GM18909 (cell line): ENCODE data around the gene GLE1.
"Not testable (repeated sequence)": the region's sequence is repeated elsewhere in the genome, so short reads cannot be mapped to it uniquely, and the experiment has no call there.

Experiments
- ATAC-seq: cut with Tn5 transposase; IDR thresholded peaks from one replicate; pipeline ENCODE4 v1.9.1; 2021; ENCODE audit warnings: mild to moderate bottlenecking; ENCODE audit not compliant: unreplicated experiment, poor library complexity

GLE1 gene

DNA sequence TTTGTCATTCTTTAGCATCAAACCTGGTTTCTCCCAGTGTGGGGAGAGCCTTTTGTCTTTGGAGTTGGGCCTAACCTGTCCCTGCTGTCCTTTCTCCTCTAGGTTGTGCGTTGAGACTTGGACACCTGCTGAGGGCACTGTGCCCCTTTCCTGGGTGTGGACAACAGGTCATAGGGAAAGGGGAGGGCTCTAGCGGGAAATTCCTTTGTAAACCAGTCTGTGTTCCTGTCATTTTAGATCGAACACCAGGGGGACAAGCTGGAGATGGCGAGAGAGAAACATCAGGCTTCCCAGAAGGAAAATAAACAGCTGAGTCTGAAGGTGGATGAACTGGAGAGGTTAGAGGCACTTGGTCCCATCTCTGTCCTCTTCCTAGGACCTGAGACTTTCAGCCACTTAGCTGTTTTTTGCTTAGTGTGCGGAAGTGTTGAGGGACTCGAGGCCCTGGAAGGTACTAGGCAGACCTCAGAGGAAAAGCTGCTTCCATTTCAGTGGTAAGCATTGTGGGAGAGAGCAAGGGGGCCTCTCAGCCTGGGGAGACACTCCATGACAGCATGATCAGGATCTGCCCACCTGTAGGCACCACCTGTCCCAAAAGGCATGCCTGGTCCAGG is 8.6 kb upstream of the GLE1 start:
- ATAC-seq: no peak

DNA sequence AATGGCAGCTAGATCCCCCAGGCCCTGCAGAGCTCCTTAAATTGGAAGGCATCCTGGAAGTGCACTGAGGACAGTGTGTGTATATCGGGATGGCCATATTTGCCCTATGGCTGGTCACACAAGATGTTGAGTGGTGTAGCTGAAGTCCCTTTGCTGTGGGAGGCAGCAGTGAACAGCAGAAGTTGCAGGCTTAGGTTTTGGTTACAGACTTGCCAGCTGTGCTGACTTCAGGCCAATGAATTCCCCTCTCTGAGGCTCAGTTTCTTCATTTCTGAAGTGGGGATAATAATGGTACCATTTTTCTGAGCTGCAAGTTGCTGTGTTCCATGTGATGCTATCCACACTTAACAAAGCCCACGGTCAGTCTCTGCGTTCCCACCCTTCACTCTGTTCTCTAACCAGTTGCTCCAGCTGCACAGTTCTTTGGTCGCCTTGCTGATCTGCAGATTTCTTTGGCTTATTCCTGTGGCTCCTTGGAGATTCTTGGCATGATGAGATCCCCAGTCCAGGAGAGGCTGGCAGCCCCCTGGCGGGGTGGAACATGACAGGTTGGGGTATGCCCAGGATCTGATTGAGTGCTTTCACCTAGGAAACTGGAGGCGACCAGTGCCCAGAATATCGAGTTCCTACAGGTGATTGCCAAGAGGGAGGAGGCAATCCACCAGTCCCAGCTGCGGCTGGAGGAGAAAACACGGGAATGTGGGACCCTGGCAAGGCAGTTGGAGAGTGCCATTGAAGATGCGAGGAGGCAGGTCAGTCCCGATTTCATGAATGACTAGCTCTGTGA is 6.5 kb upstream of the GLE1 start:
- ATAC-seq: no peak

DNA sequence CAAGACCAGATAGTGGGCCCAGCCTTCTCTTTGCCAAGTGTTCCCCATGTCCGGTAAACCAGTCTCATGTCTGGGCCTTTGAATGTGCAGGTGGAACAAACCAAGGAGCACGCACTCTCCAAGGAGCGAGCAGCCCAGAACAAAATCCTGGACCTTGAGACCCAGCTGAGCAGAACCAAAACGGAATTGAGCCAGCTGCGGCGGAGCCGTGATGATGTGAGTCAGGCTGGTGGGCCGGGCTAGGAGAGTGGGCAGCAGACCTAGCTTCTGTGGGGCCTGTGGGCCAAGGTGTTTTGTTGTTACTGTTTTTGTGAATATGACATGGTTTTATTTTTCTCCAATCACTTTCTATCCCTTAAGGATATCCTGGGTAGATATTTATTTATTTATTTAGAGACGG is 5.6 kb upstream of the GLE1 start:
- ATAC-seq: no peak

DNA sequence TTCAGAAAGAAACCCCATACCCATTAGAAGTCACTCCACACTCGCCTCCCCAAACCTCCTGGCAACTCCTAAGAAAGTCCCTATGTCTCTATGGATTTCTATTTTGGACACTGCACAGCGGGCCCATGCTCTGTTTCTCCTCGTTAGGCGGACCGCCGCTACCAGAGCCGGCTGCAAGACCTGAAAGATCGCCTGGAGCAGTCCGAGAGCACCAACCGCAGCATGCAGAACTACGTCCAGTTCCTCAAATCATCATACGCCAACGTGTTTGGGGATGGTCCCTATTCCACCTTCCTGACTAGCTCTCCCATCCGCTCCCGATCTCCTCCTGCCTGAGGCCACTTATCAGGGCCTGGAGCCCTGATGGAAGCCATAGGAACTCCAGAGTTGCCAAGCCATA is 4.6 kb upstream of the GLE1 start:
- no peak for ATAC-seq

DNA sequence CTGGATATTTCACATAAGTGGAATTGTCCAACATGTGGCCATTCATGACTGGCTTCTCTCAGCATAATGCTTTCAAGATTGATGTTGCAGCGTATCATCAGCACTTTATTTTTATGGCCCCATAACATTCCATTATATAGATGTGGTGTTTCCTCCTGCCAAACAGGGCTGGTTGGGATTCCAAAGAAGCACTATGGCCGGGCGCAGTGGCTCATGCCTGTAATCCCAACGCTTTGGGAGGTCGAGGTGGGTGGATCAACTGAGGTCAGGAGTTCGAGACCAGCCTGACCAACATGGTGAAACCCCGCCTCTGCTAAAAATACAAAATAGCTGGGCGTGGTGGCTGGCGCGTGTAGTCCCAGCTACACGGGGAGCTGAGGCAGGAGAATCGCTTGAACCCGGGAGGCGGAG is 1.1 kb upstream of the GLE1 start:
- ATAC-seq: not testable (repeated sequence)

DNA sequence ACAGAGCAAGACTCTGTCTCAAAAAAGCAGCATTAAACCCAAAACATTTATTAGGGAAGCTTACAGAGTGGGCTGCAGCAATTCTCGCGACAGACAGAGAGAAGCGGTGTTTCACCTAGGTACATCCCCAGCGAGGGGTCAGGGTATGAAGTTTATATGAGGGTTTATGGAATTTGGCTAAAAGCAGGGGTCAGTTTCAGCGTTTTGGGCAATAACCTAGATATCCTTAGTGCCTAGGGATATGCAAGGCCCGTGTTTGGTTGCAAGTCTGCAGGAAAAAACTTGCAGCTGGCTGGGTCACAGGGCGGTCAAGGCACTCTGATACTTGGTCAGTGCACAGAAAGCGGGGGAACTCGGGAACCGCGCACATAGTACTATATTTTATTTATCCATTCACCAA is 649 bp upstream of the GLE1 start:
- no peak for ATAC-seq

DNA sequence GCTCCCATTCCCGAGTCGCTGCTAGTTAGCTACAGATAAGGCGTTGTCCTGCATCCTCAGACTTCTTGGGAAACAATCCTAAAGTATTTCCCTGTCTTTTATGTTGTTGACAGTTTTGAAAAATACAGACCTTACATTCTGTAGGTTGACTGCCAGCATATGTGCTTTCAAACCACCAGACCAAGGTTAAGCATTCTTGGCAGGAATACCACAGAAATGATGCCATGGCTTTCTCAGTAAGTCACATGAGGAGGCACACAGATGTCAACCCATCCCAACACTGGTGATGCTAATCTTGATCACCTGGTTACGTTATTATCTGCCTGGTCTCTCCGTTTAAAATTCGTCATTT is 871 bp downstream of the GLE1 start:
- no peak for ATAC-seq

DNA sequence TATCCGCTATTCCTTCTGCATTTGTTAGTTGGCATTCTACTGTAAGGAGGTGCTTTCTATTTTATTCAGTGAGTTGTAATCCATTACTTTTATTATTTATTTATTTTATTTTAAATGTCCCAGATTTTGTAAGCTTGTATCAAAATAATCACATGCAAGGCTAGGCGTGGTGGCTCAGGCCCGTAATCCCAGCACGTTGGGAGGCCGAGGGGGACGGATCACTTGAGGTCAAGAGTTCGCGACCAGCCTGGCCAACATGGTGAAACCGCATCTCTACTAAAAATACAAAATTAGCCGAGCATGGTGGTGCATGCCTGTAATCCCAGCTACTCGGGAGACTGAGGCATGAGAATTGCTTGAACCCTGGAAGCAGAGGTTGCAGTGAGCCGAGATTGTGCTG is 1.4 kb downstream of the GLE1 start:
- ATAC-seq: not testable (repeated sequence)

DNA sequence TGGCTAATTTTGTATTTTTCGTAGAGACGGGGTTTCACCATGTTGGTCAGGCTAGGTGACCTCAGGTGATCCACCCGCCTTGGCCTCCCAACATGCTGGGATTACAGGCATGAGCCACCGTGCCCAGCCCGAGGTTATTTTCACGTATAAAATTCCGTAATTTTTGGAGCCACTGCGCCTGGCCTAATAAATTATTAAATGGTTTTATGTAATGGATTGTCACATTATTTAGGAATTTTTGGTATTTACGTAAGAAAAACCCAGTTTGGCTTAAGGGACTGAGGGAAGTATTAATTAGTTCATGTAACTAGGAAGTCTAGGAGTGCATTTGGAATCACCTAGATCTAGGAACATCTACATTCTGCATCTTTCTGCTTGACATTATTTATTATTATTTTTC is 8.3 kb downstream of the GLE1 start:
- no peak for ATAC-seq

DNA sequence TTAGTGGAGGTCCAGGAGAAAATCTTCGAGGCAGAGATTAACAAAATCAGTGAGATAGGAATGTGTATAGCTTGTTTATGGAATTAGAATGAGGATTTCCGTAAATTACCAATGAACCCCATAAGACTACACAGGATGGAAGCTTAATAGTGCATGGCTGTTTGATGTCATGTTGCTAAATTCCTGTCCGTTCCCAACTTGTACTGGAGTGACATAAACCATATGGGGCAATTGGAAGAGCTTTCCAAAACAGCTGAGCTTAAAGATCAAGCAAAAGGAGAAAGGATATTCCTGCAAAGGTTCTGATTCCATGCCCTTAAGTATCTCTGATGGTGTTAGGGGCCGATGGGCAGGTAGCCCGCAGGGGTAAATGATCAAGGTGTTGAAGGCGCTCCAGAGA is 17.4 kb downstream of the GLE1 start:
- ATAC-seq: no peak

DNA sequence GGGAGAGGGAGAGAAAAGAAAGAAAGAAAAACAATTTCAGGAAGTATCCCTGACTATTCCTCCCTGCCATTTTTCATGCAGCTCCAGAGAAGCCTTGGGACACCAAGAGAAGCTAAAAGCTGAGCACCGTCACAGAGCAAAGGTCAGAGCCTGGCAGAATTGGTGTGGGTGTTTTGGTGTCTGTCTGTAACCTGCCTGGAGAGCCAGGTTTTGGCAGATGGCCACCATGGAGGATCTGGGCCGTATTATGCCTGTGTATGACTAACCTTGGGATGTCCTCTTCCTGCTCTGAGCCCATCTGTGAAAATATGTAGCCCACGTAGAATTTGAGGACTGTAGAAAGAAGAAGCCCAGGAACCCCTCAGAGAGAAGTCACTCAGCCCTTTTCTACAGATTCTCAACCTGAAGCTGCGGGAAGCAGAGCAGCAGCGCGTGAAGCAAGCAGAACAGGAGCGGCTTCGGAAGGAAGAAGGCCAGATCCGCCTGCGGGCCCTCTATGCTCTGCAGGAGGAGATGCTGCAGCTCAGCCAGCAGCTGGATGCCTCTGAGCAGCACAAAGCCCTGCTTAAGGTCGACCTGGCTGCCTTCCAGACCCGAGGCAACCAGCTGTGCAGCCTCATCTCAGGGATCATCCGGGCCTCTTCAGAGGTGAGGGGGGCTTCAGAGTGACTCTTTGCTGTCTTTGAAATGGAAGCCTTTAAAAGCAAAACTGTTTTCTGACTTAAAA is 18.8 kb downstream of the GLE1 start:
- ATAC-seq: no peak

DNA sequence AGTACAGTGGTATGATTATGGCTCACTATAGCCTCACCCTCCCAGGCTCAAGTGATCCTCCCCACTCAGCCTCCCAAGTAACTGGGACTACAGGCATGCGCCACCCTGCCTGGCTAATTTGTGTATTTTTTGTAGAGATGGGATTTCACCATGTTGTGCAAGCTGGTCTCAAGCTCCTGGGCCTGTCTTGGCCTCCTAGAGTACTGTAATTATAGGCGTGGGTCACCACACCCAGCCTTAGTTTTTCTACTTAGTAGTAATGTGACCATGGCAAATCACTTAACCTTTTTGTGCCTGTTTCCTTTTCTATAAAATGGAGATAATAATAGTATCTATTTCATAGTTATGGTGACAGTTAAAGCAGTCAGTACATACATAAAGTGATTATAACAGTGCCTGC is 22.2 kb downstream of the GLE1 start:
- no peak for ATAC-seq

DNA sequence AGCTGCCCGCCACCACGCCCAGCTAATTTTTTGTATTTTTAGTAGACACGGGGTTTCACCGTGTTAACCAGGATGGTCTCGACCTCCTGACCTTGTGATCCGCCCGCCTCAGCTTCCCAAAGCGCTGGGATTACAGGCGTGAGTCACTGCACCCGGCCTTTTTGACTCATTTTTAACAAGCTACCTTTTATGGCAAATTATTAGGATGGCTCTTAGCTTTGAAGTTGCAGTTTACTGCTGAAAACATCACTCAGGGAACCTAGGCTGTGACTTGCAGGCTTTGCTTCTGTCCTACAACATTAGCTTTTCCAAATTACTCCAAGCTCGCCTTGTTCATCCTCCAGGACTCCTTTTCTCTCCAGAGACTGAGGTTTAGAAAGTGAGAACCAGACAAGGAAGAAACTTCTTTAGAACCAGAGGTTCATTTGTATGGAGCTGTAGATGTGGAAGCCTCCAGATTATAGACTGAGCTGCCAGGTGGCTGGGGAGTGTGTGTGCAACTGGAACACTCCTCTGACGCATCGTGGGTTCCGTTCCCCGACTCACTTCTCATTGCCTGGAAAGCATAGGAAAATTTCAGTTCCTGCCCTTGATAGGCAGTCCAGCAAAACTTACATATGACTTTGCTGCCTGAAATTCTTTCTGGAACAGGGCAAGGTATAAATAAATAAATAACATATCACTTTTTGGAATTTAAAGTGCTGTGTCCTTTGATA is 24.1 kb downstream of the GLE1 start:
- ATAC-seq: no peak

DNA sequence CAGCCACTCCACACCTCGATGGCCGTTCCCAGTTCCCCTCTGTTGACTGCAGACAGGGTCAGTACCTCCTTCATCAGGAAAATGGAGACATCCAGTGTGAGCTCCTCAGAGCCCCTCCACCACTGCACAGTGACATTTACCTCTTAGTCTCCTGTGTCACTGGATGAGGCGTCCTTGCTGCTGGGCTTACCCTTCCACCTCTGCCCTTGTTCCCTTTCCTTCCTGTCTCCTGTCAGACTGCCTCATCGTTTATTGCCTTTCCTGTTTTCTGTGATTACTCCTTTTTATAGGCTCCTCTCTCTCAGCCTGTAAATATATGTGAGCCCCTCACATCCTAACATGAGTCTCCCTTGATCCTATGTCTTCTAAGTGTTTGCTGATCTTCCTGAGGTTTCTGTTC is 24.7 kb downstream of the GLE1 start:
- no peak for ATAC-seq

DNA sequence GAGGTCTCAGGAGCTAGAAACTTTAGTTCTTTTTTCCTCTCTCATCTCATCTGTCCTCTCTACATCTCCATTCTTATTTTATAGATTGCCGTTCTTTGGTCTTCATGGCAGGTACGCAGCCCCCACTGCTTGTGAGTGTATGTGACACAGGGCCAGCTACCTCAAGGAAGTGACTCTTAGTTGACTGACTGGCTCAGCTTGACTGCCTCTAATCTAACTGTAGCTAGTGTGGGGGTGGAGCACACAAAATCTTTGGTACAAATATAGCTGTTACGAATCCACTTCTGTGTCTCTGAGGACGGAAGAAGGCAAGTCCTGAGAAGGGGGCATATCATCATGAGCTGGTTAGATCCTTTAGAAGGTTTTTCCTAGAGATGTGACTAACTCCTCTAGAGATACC is 28.1 kb downstream of the GLE1 start:
- no peak for ATAC-seq

DNA sequence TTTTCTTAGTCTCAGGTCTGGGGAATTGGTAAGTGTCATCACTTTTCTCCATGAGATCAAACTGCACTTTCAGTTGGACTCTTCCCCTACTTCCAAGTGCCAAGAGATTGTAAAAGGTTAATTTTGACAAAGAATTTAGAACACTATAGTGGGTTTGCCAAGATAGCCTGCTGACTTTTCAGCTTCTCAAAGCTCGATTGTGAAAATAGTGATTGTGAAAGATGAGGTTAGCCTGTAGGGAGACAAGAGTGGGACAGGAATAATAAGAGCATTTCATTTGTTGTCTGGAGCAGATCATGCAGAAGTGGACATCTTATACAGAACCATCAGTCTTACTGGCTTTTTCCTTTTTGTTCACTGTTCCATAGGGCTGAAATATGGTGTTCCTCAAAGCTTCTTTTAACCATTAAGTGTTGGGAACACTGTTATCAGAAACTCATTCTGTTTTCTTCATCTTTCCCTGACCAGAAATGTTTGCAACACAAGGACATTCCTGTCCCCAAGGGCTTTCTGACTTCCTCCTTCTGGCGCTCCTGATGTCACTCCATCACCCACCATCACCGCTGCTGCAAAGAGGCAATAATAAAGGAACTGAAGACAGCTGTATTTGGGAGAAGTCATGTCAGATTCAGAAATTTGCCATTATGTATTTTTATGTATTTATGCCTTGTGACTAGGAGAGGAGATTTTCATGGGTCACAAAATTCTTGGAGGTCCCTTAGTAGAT is 36.3 kb downstream of the GLE1 start:
- ATAC-seq: no peak

DNA sequence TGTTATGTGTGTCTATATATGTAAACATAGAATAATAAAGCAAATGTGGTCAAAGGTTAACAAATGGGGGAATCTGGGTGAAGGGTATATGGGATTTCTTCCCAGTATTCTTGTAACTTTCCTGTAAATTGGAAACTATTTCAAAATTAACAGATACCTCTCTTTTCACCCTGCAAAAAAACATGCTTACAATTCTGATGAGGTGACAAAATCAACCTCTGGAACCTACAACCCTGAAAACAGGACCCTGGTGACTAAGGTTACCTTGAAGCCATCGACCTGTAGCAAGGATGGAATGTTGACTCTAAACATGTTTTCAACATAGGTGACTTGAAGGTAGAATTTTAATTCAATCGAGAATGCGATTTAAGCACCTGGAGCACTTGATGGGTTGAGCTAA is 42.0 kb downstream of the GLE1 start:
- no peak for ATAC-seq

DNA sequence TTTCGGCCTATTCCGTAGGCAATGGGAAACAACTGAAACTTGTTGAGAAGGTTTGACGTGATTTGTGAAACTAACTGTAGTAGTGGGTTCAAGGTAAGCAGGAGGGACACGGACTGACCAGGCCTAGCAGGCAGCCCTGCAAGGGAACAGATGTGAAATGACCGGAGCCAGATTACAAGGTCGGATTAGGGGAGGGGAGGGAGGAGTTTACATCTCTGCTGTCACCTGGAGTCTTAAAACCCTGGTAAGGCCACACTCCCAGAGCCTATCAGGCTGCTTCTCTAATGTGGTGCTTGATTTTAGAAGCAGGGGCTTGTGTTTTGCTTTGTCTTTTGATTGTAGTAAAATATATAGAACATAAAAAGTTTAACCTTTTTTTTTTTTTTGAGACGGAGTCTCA is 44.4 kb downstream of the GLE1 start:
- ATAC-seq: no peak

DNA sequence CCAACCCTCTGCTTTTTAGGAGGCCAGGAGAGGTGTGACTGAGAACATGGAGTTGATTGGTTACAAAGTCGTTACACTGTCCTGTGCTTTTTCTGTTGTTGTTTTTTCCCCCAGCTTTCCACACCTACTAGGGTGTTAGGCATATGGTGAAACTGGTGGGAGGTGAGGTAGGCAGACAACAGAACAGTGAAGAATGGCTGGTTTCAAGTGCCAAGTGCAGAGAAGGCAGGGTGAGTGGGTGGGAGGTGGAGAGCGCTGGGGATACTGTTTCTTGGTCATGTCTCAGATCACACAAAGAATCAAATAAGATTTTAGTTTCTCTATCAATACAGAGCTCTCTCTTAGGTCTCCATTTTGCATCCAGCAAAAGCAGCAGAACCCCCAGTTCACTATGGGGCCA is 45.7 kb downstream of the GLE1 start:
- no peak for ATAC-seq
